GM12865 (cell line): Measurements from ENCODE around the gene PCDH15.

Experiments
- DNase-seq: peaks from one replicate; pipeline ENCODE4 v3.0.0; 2010; ENCODE audit warnings: low read depth
- H3K4me3 ChIP-seq: 2 replicates; pipeline ENCODE4 v1.5.1; 2011; ENCODE audit warnings: mild to moderate bottlenecking, low read depth, low read length, control low read depth
- TF ChIP-seq, protein P1 (sequence below): IDR thresholded peaks from 2 replicates; pipeline ENCODE4 v1.5.1; 2011; ENCODE audit warnings: low read length, control low read depth, low read depth, inconsistent platforms; ENCODE audit not compliant: insufficient read depth; ENCODE audit errors: missing control alignments

The PCDH15 gene

GRCh38 chr10:54065106-54065505 lies 735.9 kb downstream of the PCDH15 start:
- TF ChIP-seq, protein P1, sequence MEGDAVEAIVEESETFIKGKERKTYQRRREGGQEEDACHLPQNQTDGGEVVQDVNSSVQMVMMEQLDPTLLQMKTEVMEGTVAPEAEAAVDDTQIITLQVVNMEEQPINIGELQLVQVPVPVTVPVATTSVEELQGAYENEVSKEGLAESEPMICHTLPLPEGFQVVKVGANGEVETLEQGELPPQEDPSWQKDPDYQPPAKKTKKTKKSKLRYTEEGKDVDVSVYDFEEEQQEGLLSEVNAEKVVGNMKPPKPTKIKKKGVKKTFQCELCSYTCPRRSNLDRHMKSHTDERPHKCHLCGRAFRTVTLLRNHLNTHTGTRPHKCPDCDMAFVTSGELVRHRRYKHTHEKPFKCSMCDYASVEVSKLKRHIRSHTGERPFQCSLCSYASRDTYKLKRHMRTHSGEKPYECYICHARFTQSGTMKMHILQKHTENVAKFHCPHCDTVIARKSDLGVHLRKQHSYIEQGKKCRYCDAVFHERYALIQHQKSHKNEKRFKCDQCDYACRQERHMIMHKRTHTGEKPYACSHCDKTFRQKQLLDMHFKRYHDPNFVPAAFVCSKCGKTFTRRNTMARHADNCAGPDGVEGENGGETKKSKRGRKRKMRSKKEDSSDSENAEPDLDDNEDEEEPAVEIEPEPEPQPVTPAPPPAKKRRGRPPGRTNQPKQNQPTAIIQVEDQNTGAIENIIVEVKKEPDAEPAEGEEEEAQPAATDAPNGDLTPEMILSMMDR = no peak
- no peak overlapping the region for H3K4me3 ChIP-seq
- DNase-seq = no peak

- no peak for DNase-seq
- H3K4me3 ChIP-seq = no peak overlapping the region
- TF ChIP-seq, protein P1 = no peak
Observed at GRCh38 chr10:54064215-54064614, 736.8 kb downstream of the PCDH15 start.

GRCh38 chr10:54063514-54063913 lies 737.5 kb downstream of the PCDH15 start:
- no peak for DNase-seq
- TF ChIP-seq, protein P1 = no peak

GRCh38 chr10:54060572-54060971 lies 740.5 kb downstream of the PCDH15 start:
- DNase-seq = no peak
- no peak overlapping the region for H3K4me3 ChIP-seq
- TF ChIP-seq, protein P1 = no peak

More at GRCh38 chr10:54063514-54063913, 737.5 kb downstream of the PCDH15 start:
- no peak overlapping the region for H3K4me3 ChIP-seq

DNA sequence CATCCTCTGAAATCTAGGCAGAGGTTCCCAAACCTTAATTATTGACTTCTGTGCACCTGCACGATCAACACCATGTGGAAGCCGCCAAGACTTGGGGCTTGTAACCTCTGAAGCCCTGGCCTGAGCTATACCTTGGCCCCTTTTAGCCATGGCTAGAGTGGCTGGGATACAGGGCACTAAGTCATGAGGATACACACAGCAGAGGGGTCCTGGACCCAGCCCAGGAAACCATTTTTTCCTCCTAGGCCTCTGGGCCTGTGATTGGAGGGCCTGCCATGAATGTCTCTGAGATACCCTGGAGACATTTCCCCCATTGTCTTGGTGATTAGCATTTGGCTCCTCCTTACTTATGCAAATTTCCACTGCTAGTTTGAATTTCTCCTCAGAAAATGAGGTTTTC lies 743.7 kb downstream of the PCDH15 start:
- TF ChIP-seq, protein P1 = no peak
- H3K4me3 ChIP-seq = no peak overlapping the region

DNA sequence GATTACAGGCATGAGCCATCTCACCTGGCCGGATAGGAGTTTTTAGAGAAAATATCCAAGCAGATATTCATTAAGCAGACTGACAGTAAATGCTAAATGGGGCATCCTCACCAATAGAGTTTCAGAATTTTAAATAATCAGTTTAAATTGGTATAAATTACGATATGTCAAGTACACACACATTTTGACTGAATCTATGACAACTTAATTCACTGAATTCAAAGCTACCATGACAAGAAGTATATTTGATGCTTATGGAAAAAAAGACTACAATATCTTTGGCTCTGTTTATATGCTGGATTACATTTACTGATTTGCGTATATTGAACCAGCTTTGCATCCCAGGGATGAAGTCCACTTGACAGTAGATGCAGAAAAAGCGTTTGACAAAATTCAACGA lies 774.7 kb downstream of the PCDH15 start:
- H3K4me3 ChIP-seq = no peak overlapping the region
- TF ChIP-seq, protein P1 = no peak
- no peak for DNase-seq

More for the DNA sequence above, 743.7 kb downstream of the PCDH15 start:
- DNase-seq = no peak

DNA sequence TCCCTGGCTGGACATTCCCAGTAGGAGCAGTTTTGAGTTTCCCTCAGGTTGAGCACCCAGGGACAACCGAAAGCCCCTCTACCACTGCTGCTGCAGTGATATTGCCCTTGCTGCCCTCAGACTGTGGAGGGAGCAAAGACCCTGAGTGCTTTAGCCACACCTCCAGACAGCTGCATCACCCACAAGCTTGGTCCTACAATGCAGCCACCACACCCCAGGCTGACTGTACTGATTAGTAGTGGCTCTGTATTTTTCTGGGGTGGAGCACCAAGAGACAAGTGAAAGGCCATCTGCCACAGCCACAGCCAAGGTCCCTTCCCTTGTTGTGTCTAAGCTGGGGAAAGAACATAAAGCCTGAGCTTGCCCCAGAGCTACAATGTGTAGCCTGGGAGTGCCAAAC lies 789.9 kb downstream of the PCDH15 start:
- no peak for DNase-seq
- TF ChIP-seq, protein P1 = no peak
- no peak overlapping the region for H3K4me3 ChIP-seq
